Breast epithelium (tissue), 3 donors: ENCODE data around the gene TRPM3.

Experiments
- POLR2A ChIP-seq: fragments of 450-650 bp; IDR thresholded peaks from one replicate; pipeline ENCODE4 v1.6.1; 2016; ENCODE audit warnings: antibody characterized with exemption, mild to moderate bottlenecking, moderate library complexity
- POLR2AphosphoS5 ChIP-seq, 3 donors: sonication (generic); formaldehyde crosslinking; IDR thresholded peaks; one replicate each; pipeline ENCODE4 v1.6.1; 2017; ENCODE audit warnings: antibody characterized with exemption in 3 of 3
- TF ChIP-seq, protein P1 (sequence below), 3 donors: fragments of 450-650 bp; IDR thresholded peaks; one replicate each; pipeline ENCODE4 v1.5.1; 2016 to 2017; ENCODE audit warnings: antibody characterized with exemption in 3 of 3, mild to moderate bottlenecking in 3 of 3, moderate library complexity in 3 of 3

DNA sequence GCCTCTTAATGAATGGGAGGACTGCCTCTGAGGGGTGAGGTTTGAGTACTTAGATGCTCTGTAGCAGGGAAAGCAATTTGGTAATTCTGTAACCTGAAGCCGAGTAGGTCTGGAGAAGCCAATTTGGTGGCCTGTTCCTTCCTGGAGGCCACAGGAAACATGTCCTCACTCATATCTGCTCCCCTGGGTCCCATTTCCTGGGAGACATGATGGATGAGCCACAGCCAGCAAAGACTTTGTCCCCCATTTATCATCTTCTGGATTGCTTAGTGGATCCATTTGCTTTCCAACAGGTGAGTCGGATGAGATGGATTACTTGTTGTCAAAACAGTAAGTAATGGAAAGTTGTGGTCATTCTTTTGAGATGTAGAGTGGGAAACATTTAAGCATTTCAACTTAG, 607.1 kb downstream of the TRPM3 start:
- TF ChIP-seq POLR2AphosphoS5 (IDR thresholded peaks at IDR 0.05) (no peak), POLR2A (no peak)
- TF ChIP-seq, protein P1, sequence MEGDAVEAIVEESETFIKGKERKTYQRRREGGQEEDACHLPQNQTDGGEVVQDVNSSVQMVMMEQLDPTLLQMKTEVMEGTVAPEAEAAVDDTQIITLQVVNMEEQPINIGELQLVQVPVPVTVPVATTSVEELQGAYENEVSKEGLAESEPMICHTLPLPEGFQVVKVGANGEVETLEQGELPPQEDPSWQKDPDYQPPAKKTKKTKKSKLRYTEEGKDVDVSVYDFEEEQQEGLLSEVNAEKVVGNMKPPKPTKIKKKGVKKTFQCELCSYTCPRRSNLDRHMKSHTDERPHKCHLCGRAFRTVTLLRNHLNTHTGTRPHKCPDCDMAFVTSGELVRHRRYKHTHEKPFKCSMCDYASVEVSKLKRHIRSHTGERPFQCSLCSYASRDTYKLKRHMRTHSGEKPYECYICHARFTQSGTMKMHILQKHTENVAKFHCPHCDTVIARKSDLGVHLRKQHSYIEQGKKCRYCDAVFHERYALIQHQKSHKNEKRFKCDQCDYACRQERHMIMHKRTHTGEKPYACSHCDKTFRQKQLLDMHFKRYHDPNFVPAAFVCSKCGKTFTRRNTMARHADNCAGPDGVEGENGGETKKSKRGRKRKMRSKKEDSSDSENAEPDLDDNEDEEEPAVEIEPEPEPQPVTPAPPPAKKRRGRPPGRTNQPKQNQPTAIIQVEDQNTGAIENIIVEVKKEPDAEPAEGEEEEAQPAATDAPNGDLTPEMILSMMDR (IDR thresholded peaks at IDR 0.05), result no peak
